ENCODE results near the gene HTT.

GRCh38 chr4:3183008-3183407 lies 108.5 kb downstream of the HTT start:
- TF ChIP-seq, protein P1, sequence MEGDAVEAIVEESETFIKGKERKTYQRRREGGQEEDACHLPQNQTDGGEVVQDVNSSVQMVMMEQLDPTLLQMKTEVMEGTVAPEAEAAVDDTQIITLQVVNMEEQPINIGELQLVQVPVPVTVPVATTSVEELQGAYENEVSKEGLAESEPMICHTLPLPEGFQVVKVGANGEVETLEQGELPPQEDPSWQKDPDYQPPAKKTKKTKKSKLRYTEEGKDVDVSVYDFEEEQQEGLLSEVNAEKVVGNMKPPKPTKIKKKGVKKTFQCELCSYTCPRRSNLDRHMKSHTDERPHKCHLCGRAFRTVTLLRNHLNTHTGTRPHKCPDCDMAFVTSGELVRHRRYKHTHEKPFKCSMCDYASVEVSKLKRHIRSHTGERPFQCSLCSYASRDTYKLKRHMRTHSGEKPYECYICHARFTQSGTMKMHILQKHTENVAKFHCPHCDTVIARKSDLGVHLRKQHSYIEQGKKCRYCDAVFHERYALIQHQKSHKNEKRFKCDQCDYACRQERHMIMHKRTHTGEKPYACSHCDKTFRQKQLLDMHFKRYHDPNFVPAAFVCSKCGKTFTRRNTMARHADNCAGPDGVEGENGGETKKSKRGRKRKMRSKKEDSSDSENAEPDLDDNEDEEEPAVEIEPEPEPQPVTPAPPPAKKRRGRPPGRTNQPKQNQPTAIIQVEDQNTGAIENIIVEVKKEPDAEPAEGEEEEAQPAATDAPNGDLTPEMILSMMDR (conservative IDR thresholded peaks at IDR 0.05; ENCODE audit: low read depth, low read length), result no peak
- TF ChIP-seq EZH2 (IDR thresholded peaks at IDR 0.05; ENCODE audit: low read length, unreplicated experiment) (no peak), EZH2phosphoT487 (IDR thresholded peaks at IDR 0.05; ENCODE audit: borderline replicate concordance, low read length) (no peak)
